RPMI8226 (cell line): ENCODE measurements around the gene FZD2.
"Not testable (repeated sequence)": the region's sequence is repeated elsewhere in the genome, so short reads cannot be mapped to it uniquely, and the experiment has no call there.

Source experiments
- DNase-seq: peaks from one replicate; pipeline ENCODE4 v3.0.0-alpha.2; 2015

FZD2 gene

GRCh38 chr17:44578947-44579346 is 21.7 kb downstream of the FZD2 start:
- DNase-seq, result no peak

DNA sequence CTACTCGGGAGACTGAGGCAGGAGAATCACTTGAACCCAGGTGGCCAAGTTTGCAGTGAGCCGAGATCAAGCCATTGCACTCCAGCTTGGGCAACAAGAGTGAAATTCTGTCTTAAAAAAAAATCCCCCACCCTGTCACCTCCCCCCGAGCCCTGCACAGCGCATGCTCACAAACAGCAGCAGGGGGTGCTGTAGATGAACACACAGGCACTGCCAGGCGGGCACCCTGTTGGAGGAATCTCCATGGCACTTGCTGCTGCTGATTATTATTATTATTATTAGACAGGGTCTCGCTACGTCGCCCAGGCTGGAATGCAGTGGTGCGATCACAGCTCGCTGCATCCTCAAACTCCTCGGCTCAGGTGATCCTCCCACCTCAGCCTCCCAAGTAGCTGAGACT is 24.6 kb downstream of the FZD2 start:
- peak; percentile 24 for DNase-seq

- DNase-seq, result no peak
These were observed 27.2 kb downstream of the FZD2 start for GRCh38 chr17:44584443-44584842.

DNA sequence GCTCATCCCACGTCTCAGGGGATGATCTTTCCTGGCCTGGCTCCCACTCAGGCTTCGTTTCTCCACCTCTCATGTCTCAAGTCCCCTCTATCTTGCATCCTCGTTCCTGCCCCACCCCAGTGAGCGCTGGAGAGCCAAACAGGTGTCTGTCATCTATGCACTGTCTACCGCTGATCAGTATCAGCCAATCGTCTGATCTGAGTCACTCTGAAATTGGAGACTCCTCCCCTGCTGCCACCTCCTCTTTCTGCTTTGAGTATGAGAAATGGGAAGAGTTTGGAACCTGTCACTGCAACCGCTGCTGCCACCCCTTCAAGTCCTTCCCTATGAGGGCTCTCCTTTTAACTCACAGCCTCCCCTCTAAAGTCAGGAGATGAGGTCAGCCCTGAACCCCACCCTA is 28.0 kb downstream of the FZD2 start:
- no peak for DNase-seq

DNA sequence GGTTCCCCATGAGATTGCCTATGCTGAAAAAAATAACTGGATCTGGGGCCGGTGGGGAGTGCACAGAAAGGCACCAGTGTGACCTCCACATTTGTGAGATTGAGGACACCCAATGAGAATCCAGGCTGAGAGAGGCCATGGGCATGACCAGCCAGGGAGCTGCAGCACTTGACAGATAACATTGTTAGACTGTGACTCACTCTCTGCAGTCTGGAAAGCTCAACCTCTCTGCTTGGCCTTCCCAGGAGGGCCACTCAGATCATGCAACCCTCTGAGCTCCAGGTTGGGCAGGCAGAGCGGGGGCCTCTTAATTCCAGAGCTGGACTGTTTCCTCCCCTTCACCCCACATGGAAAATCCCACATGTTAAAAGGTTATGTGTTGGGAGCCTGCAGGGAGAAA is 30.1 kb downstream of the FZD2 start:
- DNase-seq, result no peak

DNA sequence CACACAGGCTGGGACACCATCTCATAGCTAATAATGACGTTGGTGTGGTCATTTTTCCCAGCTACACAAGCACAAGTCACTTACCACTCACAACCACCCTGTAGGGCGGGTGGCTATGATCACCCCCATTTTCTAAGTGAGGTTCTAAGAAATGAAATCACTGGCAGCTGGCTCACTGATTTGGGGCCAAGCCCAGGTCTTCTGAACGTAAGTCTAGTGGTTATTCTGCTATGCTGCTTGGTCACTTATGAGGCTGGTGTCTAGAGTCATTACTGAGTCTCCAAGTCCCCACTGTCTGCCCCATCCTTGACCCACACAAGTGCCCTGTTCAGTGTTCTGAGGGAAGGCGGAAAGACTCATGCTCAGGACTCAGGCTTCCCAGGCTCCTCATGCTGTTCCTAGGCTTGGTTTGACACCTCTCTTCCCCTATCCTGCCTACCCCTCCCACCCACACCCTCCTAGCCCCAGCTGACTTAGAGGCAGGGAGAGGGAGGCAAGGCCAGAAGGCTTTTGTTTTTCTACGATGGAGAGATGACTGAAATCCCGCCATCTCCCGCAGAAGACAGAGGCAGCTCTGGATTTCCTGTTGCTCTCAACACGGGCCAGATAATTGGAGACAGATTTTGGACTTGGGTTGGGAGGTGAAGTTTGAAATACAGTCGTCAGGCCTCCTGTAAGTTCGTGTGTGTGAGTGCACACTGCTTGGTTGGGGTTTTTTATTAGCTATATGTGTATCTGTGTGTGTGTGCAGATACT is 32.2 kb downstream of the FZD2 start:
- DNase-seq, result no peak

DNA sequence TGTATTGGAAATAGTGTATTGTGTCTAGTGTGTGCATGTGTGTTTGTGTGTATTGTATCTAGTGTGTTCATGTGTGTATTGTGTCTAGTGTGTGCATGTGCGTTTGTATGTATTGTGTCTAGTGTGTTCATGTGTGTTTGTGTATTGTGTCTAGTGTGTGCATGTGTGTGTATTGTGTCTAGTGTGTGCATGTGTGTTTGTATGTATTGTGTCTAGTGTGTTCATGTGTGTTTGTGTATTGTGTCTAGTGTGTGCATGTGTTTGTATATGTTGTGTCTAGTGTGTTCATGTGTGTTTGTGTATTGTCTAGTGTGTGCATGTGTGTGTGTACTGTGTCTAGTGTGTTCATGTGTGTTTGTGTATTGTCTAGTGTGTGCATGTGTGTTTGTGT is 32.8 kb downstream of the FZD2 start:
- DNase-seq, result not testable (repeated sequence)

- not testable (repeated sequence) for DNase-seq
These were observed 33.5 kb downstream of the FZD2 start for GRCh38 chr17:44590762-44591161.

GRCh38 chr17:44591206-44591605 is 33.9 kb downstream of the FZD2 start:
- no peak for DNase-seq

DNA sequence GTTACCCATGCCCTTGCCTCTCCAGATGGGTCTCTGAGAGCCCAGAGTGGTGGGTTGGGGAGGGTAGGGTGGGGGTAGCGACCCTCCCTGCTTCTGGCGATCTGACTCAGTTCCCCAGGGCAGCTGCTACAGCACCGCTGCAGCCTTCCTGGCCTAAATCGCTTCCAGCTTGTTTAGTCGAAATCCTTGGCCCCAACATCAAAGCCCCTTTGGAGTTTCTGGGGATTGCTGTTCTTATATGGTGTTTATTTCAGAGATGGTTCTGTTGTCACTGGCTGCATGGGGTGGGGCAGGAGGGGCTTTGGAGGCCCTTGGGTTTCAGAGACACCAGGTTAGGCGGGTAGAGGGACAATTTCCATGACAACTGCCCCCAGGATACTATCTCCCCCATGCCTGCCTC is 35.9 kb downstream of the FZD2 start:
- no peak for DNase-seq

DNA sequence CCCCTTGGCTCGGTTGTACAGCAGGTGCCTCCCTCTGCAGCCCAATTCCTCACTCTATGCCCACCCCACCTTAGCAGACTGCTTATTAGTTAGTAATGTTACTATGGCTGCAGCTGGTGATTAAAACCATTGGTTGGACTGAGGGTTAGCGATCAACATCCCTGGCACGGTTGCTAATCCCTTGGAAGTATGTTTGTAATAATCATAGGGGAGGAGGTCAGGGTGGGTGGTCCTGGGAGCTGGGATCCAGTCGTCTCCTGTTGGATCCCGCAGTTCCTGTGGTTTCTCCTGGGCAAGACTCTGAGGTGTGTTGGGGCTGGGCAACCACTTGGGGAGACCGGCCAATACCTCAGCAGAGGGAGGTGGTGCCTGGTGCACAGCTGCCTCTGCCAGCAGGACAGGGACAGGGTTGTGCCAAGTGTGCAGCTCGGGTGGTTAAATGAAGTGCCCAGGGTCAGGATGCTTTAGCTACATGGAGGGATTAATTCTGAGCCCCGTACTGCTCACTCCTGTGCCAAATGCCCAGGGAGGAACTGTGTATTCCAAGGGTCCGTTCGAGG is 38.0 kb downstream of the FZD2 start:
- no peak for DNase-seq

GRCh38 chr17:44598329-44598728 is 41.0 kb downstream of the FZD2 start:
- DNase-seq, result no peak

- DNase-seq, result no peak
These were observed 41.6 kb downstream of the FZD2 start for GRCh38 chr17:44598932-44599297.

- DNase-seq, result no peak
These were observed 42.3 kb downstream of the FZD2 start for GRCh38 chr17:44599298-44600175.

DNA sequence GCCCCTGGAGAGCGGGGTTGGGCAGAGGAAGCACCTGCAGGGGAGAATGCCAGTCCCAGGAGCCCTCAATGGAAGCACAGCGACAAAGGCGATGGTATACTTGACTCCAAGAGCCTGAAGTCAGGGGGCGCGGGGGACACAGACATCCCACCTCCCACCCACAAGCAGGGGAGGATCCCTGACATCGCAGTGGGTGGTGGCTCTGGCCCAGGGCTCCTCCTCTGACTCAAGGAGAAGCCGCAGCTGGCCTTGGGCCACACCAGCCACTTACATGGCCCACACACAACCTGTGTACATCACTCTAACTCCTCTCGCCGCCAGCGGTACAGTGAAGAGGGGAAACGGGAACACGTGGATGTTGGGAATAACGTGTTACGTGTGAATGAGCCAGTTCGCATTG is 44.3 kb downstream of the FZD2 start:
- no peak for DNase-seq

DNA sequence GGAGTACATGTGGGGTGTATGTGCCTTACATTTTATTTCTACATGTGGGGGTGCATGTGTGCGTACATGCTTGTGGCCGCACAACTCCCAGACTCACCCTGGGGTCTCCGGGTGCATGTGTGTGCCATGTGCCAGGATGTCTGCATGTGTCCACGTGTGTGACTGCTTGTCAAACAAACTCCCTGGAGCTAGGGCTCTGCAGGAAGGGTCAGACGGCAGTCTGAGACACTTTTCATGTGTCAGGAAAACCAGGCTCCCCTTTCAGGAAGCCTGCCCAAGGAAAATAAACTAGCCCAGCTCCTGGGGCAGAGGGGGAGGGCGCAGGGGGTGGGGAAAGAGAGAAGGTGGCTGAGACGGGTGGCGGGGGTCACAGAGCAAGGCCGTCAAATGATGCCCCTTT is 44.7 kb downstream of the FZD2 start:
- no peak for DNase-seq

- no peak for DNase-seq
These were observed 45.1 kb downstream of the FZD2 start for GRCh38 chr17:44602390-44602789.

- DNase-seq, result no peak
These were observed 45.7 kb downstream of the FZD2 start for GRCh38 chr17:44602970-44603369.

- no peak for DNase-seq
These were observed 47.0 kb downstream of the FZD2 start for GRCh38 chr17:44604116-44604761.

- DNase-seq, result no peak
These were observed 47.6 kb downstream of the FZD2 start for GRCh38 chr17:44604768-44605485.

DNA sequence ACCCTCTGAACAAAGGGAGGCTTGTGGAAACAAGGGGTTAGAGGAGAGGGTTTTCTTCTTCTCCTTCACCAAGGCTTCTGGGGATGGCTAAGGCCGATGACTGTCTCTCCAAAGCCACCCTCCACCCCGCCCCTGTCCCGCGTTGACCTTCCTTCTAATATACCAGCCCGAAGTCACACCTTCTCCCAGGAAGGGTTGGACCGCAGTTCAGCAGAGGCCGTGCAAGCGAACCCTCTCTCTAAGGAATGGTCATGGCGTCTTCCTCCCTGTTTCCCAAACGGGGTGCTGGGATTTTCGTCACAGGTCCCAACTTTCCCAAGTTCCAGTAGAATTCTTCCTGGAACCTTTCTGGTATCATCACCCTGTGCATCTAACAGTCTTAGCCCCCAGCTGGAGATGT is 49.4 kb downstream of the FZD2 start:
- DNase-seq, result no peak

- no peak for DNase-seq
These were observed 50.8 kb downstream of the FZD2 start for GRCh38 chr17:44607836-44608690.
